HepG2 (cell line): ENCODE data around the gene PRR33.

Source experiments
- CTCF ChIP-seq: sonication (generic); formaldehyde crosslinking; IDR thresholded peaks from 2 replicates; pipeline ENCODE4 v1.5.0; 2020; ENCODE audit warnings: mild to moderate bottlenecking, missing genetic modification reagents, moderate library complexity
- PHF8 ChIP-seq: sonication (generic); formaldehyde crosslinking; IDR thresholded peaks from 2 replicates; pipeline ENCODE4 v1.5.0; 2020; ENCODE audit warnings: missing genetic modification reagents
- RFX5 ChIP-seq: IDR thresholded peaks from 2 replicates; pipeline ENCODE4 v1.6.1; 2011; ENCODE audit warnings: low read depth, low read length, improper control_type of control experiment
- TBL1XR1 ChIP-seq: fragments of 150-350 bp; IDR thresholded peaks from 2 replicates; pipeline ENCODE4 v1.6.1; 2014; ENCODE audit warnings: borderline replicate concordance, low read length; ENCODE audit not compliant: partially characterized antibody
- ZBTB49 ChIP-seq: sonication (generic); formaldehyde crosslinking; IDR thresholded peaks from 2 replicates; pipeline ENCODE4 v1.4.0; 2020; ENCODE audit warnings: missing genetic modification reagents, borderline replicate concordance
- ZNF281 ChIP-seq: sonication (generic); formaldehyde crosslinking; IDR thresholded peaks from 2 replicates; pipeline ENCODE4 v1.4.0; 2020; ENCODE audit warnings: missing genetic modification reagents, borderline replicate concordance
- ZNF333 ChIP-seq: sonication (generic); formaldehyde crosslinking; IDR thresholded peaks from 2 replicates; pipeline ENCODE4 v1.4.0; 2020; ENCODE audit warnings: mild to moderate bottlenecking, missing genetic modification reagents, borderline replicate concordance
- ZNF839 ChIP-seq: sonication (generic); formaldehyde crosslinking; IDR thresholded peaks from 2 replicates; pipeline ENCODE4 v1.4.0; 2020; ENCODE audit warnings: missing genetic modification reagents, mild to moderate bottlenecking, borderline replicate concordance

GRCh38 chr11:1879342-1879940 lies 12.3 kb downstream of the PRR33 start:
- TF ChIP-seq RFX5 (no peak), ZBTB49 (CRISPR knock-in tag) (no peak), ZNF839 (CRISPR knock-in tag) (no peak), CTCF (CRISPR knock-in tag) (no peak), TBL1XR1 (no peak), PHF8 (CRISPR knock-in tag) (no peak), ZNF281 (CRISPR knock-in tag) (no peak), ZNF333 (CRISPR knock-in tag) (no peak)
